Kasumi-1 (cell line): ENCODE data around the gene RNF166.

Experiments
- DNase-seq, 2 experiments: peaks; one replicate each; lab custom pipeline; 2025; lab: John Stamatoyannopoulos, UW

The RNF166 gene

GRCh38 chr16:88723911-88724310 is 17.7 kb upstream of the RNF166 start:
- no peak for DNase-seq

GRCh38 chr16:88723507-88723887 is 17.3 kb upstream of the RNF166 start:
- no peak for DNase-seq

GRCh38 chr16:88722784-88723506 is 16.7 kb upstream of the RNF166 start:
- DNase-seq: no peak

GRCh38 chr16:88721815-88722755 is 15.9 kb upstream of the RNF166 start:
- DNase-seq: no peak

GRCh38 chr16:88721236-88721635 is 15.0 kb upstream of the RNF166 start:
- DNase-seq: no peak

- DNase-seq: no peak
These were observed 14.3 kb upstream of the RNF166 start for GRCh38 chr16:88720396-88720970.

GRCh38 chr16:88719933-88720296 is 13.7 kb upstream of the RNF166 start:
- no peak for DNase-seq

- DNase-seq: no peak
These were observed 13.2 kb upstream of the RNF166 start for GRCh38 chr16:88719267-88719932.

- DNase-seq: no peak
These were observed 12.0 kb upstream of the RNF166 start for GRCh38 chr16:88718178-88718577.

- DNase-seq: no peak
These were observed 10.4 kb upstream of the RNF166 start for GRCh38 chr16:88716601-88717001.

- DNase-seq: no peak
These were observed 10.0 kb upstream of the RNF166 start for GRCh38 chr16:88716201-88716600.

- DNase-seq: no peak
These were observed 9.3 kb upstream of the RNF166 start for GRCh38 chr16:88715312-88716190.

- no peak for DNase-seq
These were observed 8.5 kb upstream of the RNF166 start for GRCh38 chr16:88714420-88715302.

- no peak for DNase-seq
These were observed 7.6 kb upstream of the RNF166 start for GRCh38 chr16:88713568-88714419.

GRCh38 chr16:88713054-88713453 is 6.8 kb upstream of the RNF166 start:
- no peak for DNase-seq

- DNase-seq: no peak
These were observed 6.3 kb upstream of the RNF166 start for GRCh38 chr16:88712362-88712979.

GRCh38 chr16:88711750-88712340 is 5.6 kb upstream of the RNF166 start:
- DNase-seq: no peak

GRCh38 chr16:88710556-88710955 is 4.3 kb upstream of the RNF166 start:
- no peak for DNase-seq
